Type B pancreatic cell (in vitro differentiated cells): ENCODE measurements around the gene NRG4. TPM values are rescaled to one million over a fixed set of nuclear protein-coding genes. Genes with fewer than 3 reads are reported as not detected.

Source experiments
- DNase-seq: peaks from one replicate; pipeline ENCODE4 v3.0.0; 2021; ENCODE audit warnings: mixed read lengths; ENCODE audit not compliant: unreplicated experiment; ENCODE audit errors: extremely low spot score
- H3K27ac Mint-ChIP-seq: 2 replicates; pipeline ENCODE4 v1.8.0; 2021; ENCODE audit warnings: mild to moderate bottlenecking, mixed read lengths
- H3K27me3 Mint-ChIP-seq: 2 replicates; pipeline ENCODE4 v1.8.0; 2021; ENCODE audit warnings: mixed read lengths
- H3K36me3 Mint-ChIP-seq: 2 replicates; pipeline ENCODE4 v1.8.0; 2021; ENCODE audit warnings: mixed read lengths
- H3K4me1 Mint-ChIP-seq: one replicate; pipeline ENCODE4 v1.8.0; 2021; ENCODE audit warnings: mixed read lengths; ENCODE audit not compliant: unreplicated experiment
- H3K4me3 Mint-ChIP-seq: 2 replicates; pipeline ENCODE4 v1.8.0; 2021; ENCODE audit warnings: mild to moderate bottlenecking, mixed read lengths
- H3K9me3 Mint-ChIP-seq: 2 replicates; pipeline ENCODE4 v1.8.0; 2021; ENCODE audit warnings: mixed read lengths
- CTCF ChIP-seq: fragments of 200-600 bp; sonication (generic); conservative IDR thresholded peaks from 2 replicates; pipeline ENCODE4 v1.5.0; 2021; ENCODE audit warnings: antibody characterized with exemption, mild to moderate bottlenecking
- total RNA-seq: library from RNA; stranded (reverse); gene quantifications from 2 replicates; pipeline ENCODE4 v1.2.1, GENCODE V29; 2021; ENCODE audit warnings: low replicate concordance

Gene NRG4
- total RNA-seq, 1 donor from 2014 or later: 2.4 TPM

GRCh38 chr15:75961331-75961730, 50.9 kb downstream of the NRG4 start:
- H3K4me1 Mint-ChIP-seq: no peaks in the 10 kb centered on the region
- TF ChIP-seq CTCF: no peak

GRCh38 chr15:75955720-75956119, 56.5 kb downstream of the NRG4 start:
- peak; percentile 63 for TF ChIP-seq CTCF
- H3K27me3 Mint-ChIP-seq: peaks cover 3% of the 10 kb centered on the region
- no peaks in the 10 kb centered on the region for H3K9me3 Mint-ChIP-seq
- no peaks in the 10 kb centered on the region for H3K36me3 Mint-ChIP-seq
- no peaks in the 10 kb centered on the region for H3K4me1 Mint-ChIP-seq
- H3K4me3 Mint-ChIP-seq: no peak overlapping the region
- H3K27ac Mint-ChIP-seq: no peak overlapping the region
- DNase-seq: no peak

More at GRCh38 chr15:75961331-75961730, 50.9 kb downstream of the NRG4 start:
- no peaks in the 10 kb centered on the region for H3K36me3 Mint-ChIP-seq
- H3K27ac Mint-ChIP-seq: no peak overlapping the region
- H3K27me3 Mint-ChIP-seq: no peaks in the 10 kb centered on the region
- H3K4me3 Mint-ChIP-seq: no peak overlapping the region
- no peaks in the 10 kb centered on the region for H3K9me3 Mint-ChIP-seq
- no peak for DNase-seq

- Mint-ChIP-seq H3K27me3 (peaks cover 3% of the 10 kb centered on the region), H3K4me3 (no peak overlapping the region), H3K4me1 (no peaks in the 10 kb centered on the region), H3K27ac (no peak overlapping the region), H3K36me3 (no peaks in the 10 kb centered on the region), H3K9me3 (no peaks in the 10 kb centered on the region)
- no peak for TF ChIP-seq CTCF
- no peak for DNase-seq
Measured at GRCh38 chr15:75952525-75952924, 59.7 kb downstream of the NRG4 start.

GRCh38 chr15:75948761-75949296, 63.4 kb downstream of the NRG4 start:
- H3K36me3 Mint-ChIP-seq: no peaks in the 10 kb centered on the region
- no peak for DNase-seq
- no peaks in the 10 kb centered on the region for H3K27me3 Mint-ChIP-seq
- no peak for TF ChIP-seq CTCF
- no peaks in the 10 kb centered on the region for H3K4me1 Mint-ChIP-seq
- H3K27ac Mint-ChIP-seq: no peak overlapping the region
- no peaks in the 10 kb centered on the region for H3K9me3 Mint-ChIP-seq
- no peak overlapping the region for H3K4me3 Mint-ChIP-seq

- Mint-ChIP-seq H3K4me1 (no peaks in the 10 kb centered on the region), H3K27me3 (no peaks in the 10 kb centered on the region), H3K27ac (no peak overlapping the region), H3K36me3 (no peaks in the 10 kb centered on the region), H3K9me3 (no peaks in the 10 kb centered on the region), H3K4me3 (no peak overlapping the region)
- TF ChIP-seq CTCF: no peak
- no peak for DNase-seq
Measured at GRCh38 chr15:75947092-75947491, 65.1 kb downstream of the NRG4 start.

- no peak overlapping the region for H3K27ac Mint-ChIP-seq
- no peaks in the 10 kb centered on the region for H3K36me3 Mint-ChIP-seq
- H3K9me3 Mint-ChIP-seq: no peaks in the 10 kb centered on the region
- DNase-seq: no peak
- no peak overlapping the region for H3K4me3 Mint-ChIP-seq
- no peaks in the 10 kb centered on the region for H3K4me1 Mint-ChIP-seq
- TF ChIP-seq CTCF: no peak
- no peaks in the 10 kb centered on the region for H3K27me3 Mint-ChIP-seq
Measured at GRCh38 chr15:75945953-75946352, 66.3 kb downstream of the NRG4 start.
